Type B pancreatic cell (in vitro differentiated cells): Measurements from ENCODE around the gene ASPHD1. TPM values are rescaled to one million over a fixed set of nuclear protein-coding genes. Genes with fewer than 3 reads are reported as not detected.

ENCODE experiments used
- DNase-seq: peaks from one replicate; pipeline ENCODE4 v3.0.0; 2021; ENCODE audit warnings: mixed read lengths; ENCODE audit not compliant: unreplicated experiment; ENCODE audit errors: extremely low spot score
- H3K27ac Mint-ChIP-seq: 2 replicates; pipeline ENCODE4 v1.8.0; 2021; ENCODE audit warnings: mild to moderate bottlenecking, mixed read lengths
- H3K27me3 Mint-ChIP-seq: 2 replicates; pipeline ENCODE4 v1.8.0; 2021; ENCODE audit warnings: mixed read lengths
- H3K36me3 Mint-ChIP-seq: 2 replicates; pipeline ENCODE4 v1.8.0; 2021; ENCODE audit warnings: mixed read lengths
- H3K4me1 Mint-ChIP-seq: one replicate; pipeline ENCODE4 v1.8.0; 2021; ENCODE audit warnings: mixed read lengths; ENCODE audit not compliant: unreplicated experiment
- H3K4me3 Mint-ChIP-seq: 2 replicates; pipeline ENCODE4 v1.8.0; 2021; ENCODE audit warnings: mild to moderate bottlenecking, mixed read lengths
- H3K9me3 Mint-ChIP-seq: 2 replicates; pipeline ENCODE4 v1.8.0; 2021; ENCODE audit warnings: mixed read lengths
- total RNA-seq: library from RNA; stranded (reverse); gene quantifications from 2 replicates; pipeline ENCODE4 v1.2.1, GENCODE V29; 2021; ENCODE audit warnings: low replicate concordance
- TF ChIP-seq, protein P1 (sequence below): fragments of 200-600 bp; sonication (generic); conservative IDR thresholded peaks from 2 replicates; pipeline ENCODE4 v1.5.0; 2021; ENCODE audit warnings: antibody characterized with exemption, mild to moderate bottlenecking

The ASPHD1 gene
- total RNA-seq, 1 donor from 2014 or later = 7.8 TPM

DNA sequence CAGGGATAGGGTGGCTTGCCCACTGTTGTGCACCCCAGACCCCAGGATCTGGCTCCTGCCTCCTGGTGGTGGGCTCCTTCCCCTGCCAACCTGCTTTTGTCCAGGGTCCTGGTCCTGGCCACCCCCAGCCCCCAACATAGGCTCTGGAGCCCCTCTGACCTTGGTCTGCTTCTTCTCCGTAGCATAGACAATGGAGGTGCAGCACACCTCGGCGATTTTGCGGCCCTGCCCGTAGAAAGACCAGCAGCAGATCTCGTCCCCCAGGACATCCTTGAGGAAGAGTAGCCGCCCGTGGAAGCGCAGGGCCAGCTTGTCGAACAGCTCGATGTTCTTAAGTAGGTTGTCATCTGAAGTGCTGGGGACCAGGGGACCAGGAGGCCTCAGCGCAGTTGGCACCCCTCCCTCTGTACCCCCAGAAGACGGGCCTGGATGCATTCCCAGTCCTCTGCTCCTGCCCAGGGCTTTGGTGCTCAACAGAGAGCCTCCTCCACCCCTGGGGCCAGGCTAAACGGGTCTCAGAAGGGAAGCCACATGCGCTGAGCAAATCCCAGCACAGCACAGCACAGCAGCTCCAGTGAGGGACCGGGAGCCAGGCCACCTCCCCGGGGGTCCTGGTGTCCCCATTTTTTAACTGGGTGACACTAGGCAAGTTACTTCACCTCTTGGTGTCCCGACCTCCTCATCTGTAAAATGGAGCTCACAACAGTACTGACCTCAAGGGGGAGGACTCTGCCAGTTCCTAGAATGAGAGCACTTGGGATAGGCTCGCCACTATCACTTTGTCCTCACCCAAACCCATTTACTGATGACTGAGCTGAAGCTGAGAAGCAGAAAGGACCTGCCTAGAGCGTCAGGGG lies 10.8 kb downstream of the ASPHD1 start:
- H3K4me3 Mint-ChIP-seq = no peak overlapping the region
- DNase-seq = no peak
- TF ChIP-seq, protein P1, sequence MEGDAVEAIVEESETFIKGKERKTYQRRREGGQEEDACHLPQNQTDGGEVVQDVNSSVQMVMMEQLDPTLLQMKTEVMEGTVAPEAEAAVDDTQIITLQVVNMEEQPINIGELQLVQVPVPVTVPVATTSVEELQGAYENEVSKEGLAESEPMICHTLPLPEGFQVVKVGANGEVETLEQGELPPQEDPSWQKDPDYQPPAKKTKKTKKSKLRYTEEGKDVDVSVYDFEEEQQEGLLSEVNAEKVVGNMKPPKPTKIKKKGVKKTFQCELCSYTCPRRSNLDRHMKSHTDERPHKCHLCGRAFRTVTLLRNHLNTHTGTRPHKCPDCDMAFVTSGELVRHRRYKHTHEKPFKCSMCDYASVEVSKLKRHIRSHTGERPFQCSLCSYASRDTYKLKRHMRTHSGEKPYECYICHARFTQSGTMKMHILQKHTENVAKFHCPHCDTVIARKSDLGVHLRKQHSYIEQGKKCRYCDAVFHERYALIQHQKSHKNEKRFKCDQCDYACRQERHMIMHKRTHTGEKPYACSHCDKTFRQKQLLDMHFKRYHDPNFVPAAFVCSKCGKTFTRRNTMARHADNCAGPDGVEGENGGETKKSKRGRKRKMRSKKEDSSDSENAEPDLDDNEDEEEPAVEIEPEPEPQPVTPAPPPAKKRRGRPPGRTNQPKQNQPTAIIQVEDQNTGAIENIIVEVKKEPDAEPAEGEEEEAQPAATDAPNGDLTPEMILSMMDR = no peak
- H3K9me3 Mint-ChIP-seq = no peaks in the 10 kb centered on the region
- no peak overlapping the region for H3K27ac Mint-ChIP-seq
- peaks cover 4% of the 10 kb centered on the region for H3K4me1 Mint-ChIP-seq
- H3K36me3 Mint-ChIP-seq = peaks cover 4% of the 10 kb centered on the region
- H3K27me3 Mint-ChIP-seq = no peaks in the 10 kb centered on the region

DNA sequence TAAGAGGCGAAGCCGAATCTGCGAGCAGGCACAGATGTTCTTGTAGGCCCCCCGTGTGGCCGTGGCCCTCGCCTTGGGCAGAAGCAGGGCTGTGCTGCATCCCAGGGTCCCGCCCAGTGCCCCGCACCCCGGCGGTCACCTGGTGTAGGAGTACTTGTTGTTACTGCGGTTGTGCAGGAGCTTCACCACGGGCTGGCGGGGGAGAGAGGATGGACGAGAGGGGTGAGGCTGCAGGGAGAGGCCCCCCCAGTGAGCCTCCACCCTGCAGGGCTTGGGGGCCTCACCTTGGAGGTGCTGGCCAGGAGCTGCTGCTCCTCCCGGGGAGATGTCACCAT lies 11.4 kb downstream of the ASPHD1 start:
- TF ChIP-seq, protein P1 = no peak
- Mint-ChIP-seq H3K9me3 (no peaks in the 10 kb centered on the region), H3K4me3 (no peak overlapping the region), H3K36me3 (peaks cover 4% of the 10 kb centered on the region), H3K4me1 (peaks cover 4% of the 10 kb centered on the region), H3K27me3 (no peaks in the 10 kb centered on the region), H3K27ac (no peak overlapping the region)
- no peak for DNase-seq

DNA sequence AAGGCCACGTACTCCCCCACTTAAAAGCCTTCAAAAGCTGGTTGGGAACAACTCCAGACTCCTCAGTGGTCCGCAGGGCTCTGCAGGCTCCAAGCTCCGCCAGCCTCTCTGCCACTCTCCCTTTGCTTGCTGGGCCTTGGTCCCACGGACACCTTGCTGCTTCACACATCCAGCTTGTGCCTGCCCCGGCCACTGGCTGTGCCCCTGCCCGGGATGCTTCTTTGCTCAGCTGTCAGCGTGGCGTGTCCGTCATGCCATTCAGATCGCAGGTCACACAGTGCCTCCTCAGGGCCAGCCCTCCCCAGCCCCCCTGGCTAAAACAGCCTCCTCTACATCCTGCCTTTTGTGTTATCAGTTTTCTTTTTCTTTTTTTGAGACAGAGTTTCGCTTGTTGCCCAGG lies 11.8 kb downstream of the ASPHD1 start:
- no peaks in the 10 kb centered on the region for H3K9me3 Mint-ChIP-seq
- H3K4me3 Mint-ChIP-seq = no peak overlapping the region
- peaks cover 4% of the 10 kb centered on the region for H3K4me1 Mint-ChIP-seq
- no peak for DNase-seq
- TF ChIP-seq, protein P1 = no peak
- H3K36me3 Mint-ChIP-seq = peaks cover 8% of the 10 kb centered on the region
- H3K27me3 Mint-ChIP-seq = no peaks in the 10 kb centered on the region
- no peak overlapping the region for H3K27ac Mint-ChIP-seq

DNA sequence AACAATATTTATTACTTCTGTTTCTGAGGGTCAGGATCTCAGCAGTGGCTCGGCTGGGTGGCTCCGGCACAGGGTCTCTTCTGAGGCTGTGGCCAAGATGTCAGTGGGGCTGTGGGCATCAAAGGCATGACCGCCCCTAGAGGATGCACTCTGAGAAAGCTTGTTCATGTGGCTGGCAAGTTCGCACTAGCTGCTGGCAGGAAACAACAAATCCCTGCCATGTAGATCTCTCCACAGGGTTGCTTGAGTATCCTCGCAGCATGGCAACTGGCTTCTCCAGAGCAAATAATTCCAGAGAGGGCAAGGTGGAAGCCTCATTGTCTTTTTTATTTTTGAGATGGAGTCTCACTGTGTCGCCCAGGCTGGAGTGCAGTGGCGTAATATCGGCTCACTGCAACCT lies 13.2 kb downstream of the ASPHD1 start:
- Mint-ChIP-seq H3K4me1 (peaks cover 4% of the 10 kb centered on the region), H3K27ac (no peak overlapping the region), H3K27me3 (no peaks in the 10 kb centered on the region), H3K36me3 (peaks cover 12% of the 10 kb centered on the region), H3K4me3 (no peak overlapping the region), H3K9me3 (no peaks in the 10 kb centered on the region)
- TF ChIP-seq, protein P1 = no peak
- DNase-seq = no peak

DNA sequence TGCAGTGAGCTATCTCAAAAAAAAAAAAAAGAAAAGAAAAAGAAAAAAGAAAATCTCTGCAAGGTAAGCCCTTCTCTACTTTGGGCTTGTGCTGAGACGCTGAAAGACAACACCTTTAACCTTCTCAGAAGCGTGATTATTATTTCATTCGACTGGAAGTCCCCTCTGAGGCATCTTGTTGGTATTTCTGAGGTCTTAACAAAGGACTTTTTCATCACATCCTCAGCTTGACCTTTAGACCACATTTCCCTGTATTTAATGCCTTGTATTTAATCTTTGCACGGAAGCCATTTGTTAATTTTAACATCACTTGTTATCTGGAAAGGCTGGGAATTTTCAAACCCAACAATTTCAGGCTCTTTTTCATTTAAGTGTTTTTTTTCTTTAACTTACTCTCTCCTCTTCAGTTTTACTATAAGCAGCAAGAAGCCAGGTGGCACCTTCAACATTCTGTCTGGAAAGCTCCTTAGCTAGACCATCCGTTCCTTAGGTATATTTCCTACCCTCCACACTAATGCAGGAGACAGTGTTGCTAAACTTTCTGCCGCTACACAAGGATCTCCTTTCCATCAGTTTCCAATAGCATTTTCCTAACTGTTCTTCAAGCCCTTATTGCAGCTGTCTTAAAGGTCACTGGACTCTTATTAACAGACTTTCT lies 15.4 kb downstream of the ASPHD1 start:
- Mint-ChIP-seq H3K27ac (peak overlapping the region; percentile 58), H3K4me1 (peaks cover 4% of the 10 kb centered on the region), H3K9me3 (no peaks in the 10 kb centered on the region), H3K36me3 (peaks cover 16% of the 10 kb centered on the region), H3K27me3 (no peaks in the 10 kb centered on the region), H3K4me3 (no peak overlapping the region)
- no peak for DNase-seq
- TF ChIP-seq, protein P1 = no peak
